Measurements from ENCODE around the gene KIF26B. TPM values are rescaled to one million over a fixed set of nuclear protein-coding genes. Genes with fewer than 3 reads are reported as not detected.

KIF26B gene
- total RNA-seq, 1 experiment from 2014 or later = 1.2 TPM

- TF ChIP-seq ERG (CRISPR knock-in tag; IDR thresholded peaks at IDR 0.05) (no peak), PREB (CRISPR knock-in tag; IDR thresholded peaks at IDR 0.05; ENCODE audit: borderline replicate concordance) (no peak), SMAD3 (CRISPR knock-in tag; IDR thresholded peaks at IDR 0.05; ENCODE audit: borderline replicate concordance) (no peak), NR2C2 (CRISPR knock-in tag; IDR thresholded peaks at IDR 0.05) (no peak), CBFB (CRISPR knock-in tag; IDR thresholded peaks at IDR 0.05; ENCODE audit: low read depth) (no peak), FOXP1 (CRISPR knock-in tag; IDR thresholded peaks at IDR 0.05; ENCODE audit: borderline replicate concordance) (no peak), GTF2I (CRISPR knock-in tag; conservative IDR thresholded peaks at IDR 0.05) (no peak), FOXP4 (CRISPR knock-in tag; IDR thresholded peaks at IDR 0.05) (no peak), MYBL2 (CRISPR knock-in tag; IDR thresholded peaks at IDR 0.05) (no peak)
Observed at GRCh38 chr1:245365095-245366020, 210.6 kb downstream of the KIF26B start (continued).

GRCh38 chr1:245366886-245367285 lies 212.1 kb downstream of the KIF26B start:
- CTCF ChIA-PET = no interaction called here
- Mint-ChIP-seq H3K27me3 (ENCODE audit: low read depth) (no peaks in the 10 kb centered on the region), H3K27ac (no peak overlapping the region), H3K9me3 (peaks cover 16% of the 10 kb centered on the region), H3K4me1 (no peaks in the 10 kb centered on the region), H3K4me3 (no peak overlapping the region), H3K36me3 (peaks cover 6% of the 10 kb centered on the region)
- no peak for DNase-seq (ENCODE audit: low spot score)
- ATAC-seq = no peak
- POLR2A ChIA-PET = no interaction called here
- TF ChIP-seq HMGXB4 (CRISPR knock-in tag; IDR thresholded peaks at IDR 0.05) = no peak
- no peak for TF ChIP-seq ZBTB43 (CRISPR knock-in tag; IDR thresholded peaks at IDR 0.05)
- no peak for TF ChIP-seq FOXP1 (CRISPR knock-in tag; IDR thresholded peaks at IDR 0.05; ENCODE audit: borderline replicate concordance)
- TF ChIP-seq ZNF219 (CRISPR knock-in tag; IDR thresholded peaks at IDR 0.05; ENCODE audit: borderline replicate concordance) = no peak
- TF ChIP-seq ESRRA (CRISPR knock-in tag; IDR thresholded peaks at IDR 0.05; ENCODE audit: borderline replicate concordance) = no peak
- TF ChIP-seq AR (CRISPR knock-in tag; IDR thresholded peaks at IDR 0.05) = no peak
- TF ChIP-seq ZNF512 (CRISPR knock-in tag; IDR thresholded peaks at IDR 0.05; ENCODE audit: borderline replicate concordance) = no peak
- TF ChIP-seq IRF2 (CRISPR knock-in tag; IDR thresholded peaks at IDR 0.05; ENCODE audit: borderline replicate concordance, low read depth) = no peak
- TF ChIP-seq FOXP4 (CRISPR knock-in tag; IDR thresholded peaks at IDR 0.05) = no peak
- no peak for TF ChIP-seq EMX1 (CRISPR knock-in tag; IDR thresholded peaks at IDR 0.05)
- TF ChIP-seq JAZF1 (CRISPR knock-in tag; IDR thresholded peaks at IDR 0.05) = no peak
- no peak for TF ChIP-seq ERG (CRISPR knock-in tag; IDR thresholded peaks at IDR 0.05)
